ENCODE results near the gene CXCL16.

Gene CXCL16

DNA sequence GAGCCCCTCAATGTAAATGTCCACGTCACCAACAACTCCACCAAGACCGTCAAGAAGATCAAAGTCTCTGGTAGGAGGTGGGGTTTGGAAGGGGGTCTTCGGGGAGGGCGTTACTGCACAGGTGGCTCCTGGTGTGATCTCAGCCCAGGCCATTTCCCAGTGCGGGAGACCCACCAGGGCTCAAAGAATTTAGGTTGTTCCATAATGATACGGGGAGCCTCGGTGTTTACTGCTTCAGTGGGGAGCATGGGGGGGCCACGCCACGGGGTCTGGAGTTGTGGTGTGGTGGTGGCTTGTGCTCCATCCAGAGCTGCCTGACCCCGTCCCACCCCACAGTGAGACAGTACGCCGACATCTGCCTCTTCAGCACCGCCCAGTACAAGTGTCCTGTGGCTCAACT is 21.5 kb downstream of the CXCL16 start:
- no peak overlapping the region for H3K9ac ChIP-seq (ENCODE audit: low read depth, low read length, poor library complexity, severe bottlenecking)

DNA sequence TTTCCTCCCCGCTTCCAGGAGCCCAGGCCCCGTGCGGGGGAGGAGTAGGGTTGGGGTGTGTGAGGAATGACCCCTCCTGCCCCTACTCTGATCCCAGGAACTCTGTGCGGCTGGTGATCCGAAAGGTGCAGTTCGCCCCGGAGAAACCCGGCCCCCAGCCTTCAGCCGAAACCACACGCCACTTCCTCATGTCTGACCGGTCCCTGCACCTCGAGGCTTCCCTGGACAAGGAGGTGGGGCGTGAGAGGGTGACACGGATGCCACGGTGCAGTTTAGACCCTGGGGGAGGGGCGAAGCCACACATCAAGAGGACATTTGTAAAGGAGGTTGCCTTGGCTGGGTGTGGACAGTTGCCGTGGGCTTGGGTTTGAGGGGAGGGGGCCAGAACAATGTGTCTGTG is 21.9 kb downstream of the CXCL16 start:
- Histone ChIP-seq H3K9me2 (replicated peaks; ENCODE audit: low read depth, low read length) (no peaks in the 10 kb centered on the region), H3K4me2 (ENCODE audit: low read depth, low read length, poor library complexity, severe bottlenecking) (no peak overlapping the region), H3K9me3 (ENCODE audit: insufficient read depth, low read depth, low read length) (no peaks in the 10 kb centered on the region), H3K79me2 (ENCODE audit: insufficient read depth, low read length) (peaks cover 42% of the 10 kb centered on the region), H2AFZ (ENCODE audit: low read length) (no peak overlapping the region), H3K27me3 (ENCODE audit: insufficient read depth, low read length, poor library complexity, severe bottlenecking) (no peaks in the 10 kb centered on the region), H3K36me3 (ENCODE audit: insufficient read depth, low read length) (peaks cover 23% of the 10 kb centered on the region; the same call in 1 of the 2 replicates), H3F3A (ENCODE audit: low read depth) (no peaks in the 10 kb centered on the region), H3K9ac (ENCODE audit: low read depth, low read length, poor library complexity, severe bottlenecking) (no peak overlapping the region), H4K20me1 (ENCODE audit: insufficient read depth, low read length, poor library complexity, severe bottlenecking) (peaks cover 4% of the 10 kb centered on the region), H3K4me1 (ENCODE audit: insufficient read depth, low read length, poor library complexity, severe bottlenecking) (peaks cover 25% of the 10 kb centered on the region), H3K4me3 (ENCODE audit: low read length, poor library complexity, severe bottlenecking) (no peak overlapping the region)
- TF ChIP-seq CTCF (conservative IDR thresholded peaks at IDR 0.05; ENCODE audit: low read length) (no peak), EZH2phosphoT487 (IDR thresholded peaks at IDR 0.05; ENCODE audit: borderline replicate concordance) (no peak)

More for the DNA sequence above, 21.5 kb downstream of the CXCL16 start:
- H3K27me3 ChIP-seq (ENCODE audit: insufficient read depth, low read length, poor library complexity, severe bottlenecking), result no peaks in the 10 kb centered on the region
- H3K4me3 ChIP-seq (ENCODE audit: low read length, poor library complexity, severe bottlenecking), result no peak overlapping the region
- TF ChIP-seq CTCF (conservative IDR thresholded peaks at IDR 0.05; ENCODE audit: low read length), result no peak
- TF ChIP-seq EZH2phosphoT487 (IDR thresholded peaks at IDR 0.05; ENCODE audit: borderline replicate concordance), result no peak
- H3F3A ChIP-seq (ENCODE audit: low read depth), result no peaks in the 10 kb centered on the region
- peaks cover 4% of the 10 kb centered on the region for H4K20me1 ChIP-seq (ENCODE audit: insufficient read depth, low read length, poor library complexity, severe bottlenecking)
- no peak overlapping the region for H3K4me2 ChIP-seq (ENCODE audit: low read depth, low read length, poor library complexity, severe bottlenecking)
- peaks cover 23% of the 10 kb centered on the region; the same call in 1 of the 2 replicates for H3K36me3 ChIP-seq (ENCODE audit: insufficient read depth, low read length)
- no peak overlapping the region for H2AFZ ChIP-seq (ENCODE audit: low read length)
- no peaks in the 10 kb centered on the region for H3K9me3 ChIP-seq (ENCODE audit: insufficient read depth, low read depth, low read length)
- peaks cover 38% of the 10 kb centered on the region for H3K79me2 ChIP-seq (ENCODE audit: insufficient read depth, low read length)
- H3K4me1 ChIP-seq (ENCODE audit: insufficient read depth, low read length, poor library complexity, severe bottlenecking), result peaks cover 25% of the 10 kb centered on the region
- no peaks in the 10 kb centered on the region for H3K9me2 ChIP-seq (replicated peaks; ENCODE audit: low read depth, low read length)

DNA sequence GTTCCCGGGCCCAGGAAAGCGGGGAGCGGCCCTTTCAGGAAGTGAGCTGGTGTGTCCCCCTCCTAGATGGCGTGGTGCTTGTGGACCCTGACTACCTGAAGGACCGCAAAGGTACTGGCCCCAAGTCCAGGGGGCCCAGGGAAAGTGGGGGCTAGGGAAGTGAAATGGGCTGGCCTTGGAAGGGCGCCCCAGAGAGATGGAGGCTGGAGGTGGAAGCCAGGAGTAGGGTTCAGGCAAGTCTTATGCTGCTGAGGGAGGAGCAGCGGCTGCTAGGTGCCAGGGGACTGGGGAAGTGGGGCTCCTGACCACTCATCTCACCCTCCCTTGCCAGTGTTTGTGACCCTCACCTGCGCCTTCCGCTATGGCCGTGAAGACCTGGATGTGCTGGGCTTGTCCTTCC is 23.6 kb downstream of the CXCL16 start:
- H3K27me3 ChIP-seq (ENCODE audit: insufficient read depth, low read length, poor library complexity, severe bottlenecking), result no peaks in the 10 kb centered on the region
- peaks cover 23% of the 10 kb centered on the region; the same call in 1 of the 2 replicates for H3K36me3 ChIP-seq (ENCODE audit: insufficient read depth, low read length)
- peaks cover 4% of the 10 kb centered on the region for H4K20me1 ChIP-seq (ENCODE audit: insufficient read depth, low read length, poor library complexity, severe bottlenecking)
- H3K79me2 ChIP-seq (ENCODE audit: insufficient read depth, low read length), result peaks cover 59% of the 10 kb centered on the region
- TF ChIP-seq CTCF (conservative IDR thresholded peaks at IDR 0.05; ENCODE audit: low read length) (no peak), EZH2phosphoT487 (IDR thresholded peaks at IDR 0.05; ENCODE audit: borderline replicate concordance) (no peak)
- peaks cover 41% of the 10 kb centered on the region for H3K4me1 ChIP-seq (ENCODE audit: insufficient read depth, low read length, poor library complexity, severe bottlenecking)
- no peaks in the 10 kb centered on the region for H3K9me3 ChIP-seq (ENCODE audit: insufficient read depth, low read depth, low read length)
- H3K9ac ChIP-seq (ENCODE audit: low read depth, low read length, poor library complexity, severe bottlenecking), result peak overlapping the region; percentile 77
- peak overlapping the region; percentile 85 for H3K4me2 ChIP-seq (ENCODE audit: low read depth, low read length, poor library complexity, severe bottlenecking)
- H3K4me3 ChIP-seq (ENCODE audit: low read length, poor library complexity, severe bottlenecking), result peak overlapping the region; percentile 66
- no peak overlapping the region for H2AFZ ChIP-seq (ENCODE audit: low read length)
- no peaks in the 10 kb centered on the region for H3K9me2 ChIP-seq (replicated peaks; ENCODE audit: low read depth, low read length)
- H3F3A ChIP-seq (ENCODE audit: low read depth), result no peaks in the 10 kb centered on the region

All from Loucy (cell line).